Heart left ventricle (tissue), 16 donors: ENCODE data around the gene GRIA1. TPM values are rescaled to one million over a fixed set of nuclear protein-coding genes. Genes with fewer than 3 reads are reported as not detected.

ENCODE experiments used
- ATAC-seq, 4 donors: fragments of 200-7000 bp; cut with Tn5 transposase; one replicate each; pipeline ENCODE4 v1.9.1; 2020 to 2022; ENCODE audit warnings: moderate library complexity in 4 of 4, mild to moderate bottlenecking in 3 of 4, moderate number of reproducible peaks in 1 of 4
- DNase-seq, 5 donors: peaks; one replicate each; pipeline ENCODE4 v3.0.0-alpha.2; 2020
- H3K27ac ChIP-seq, 12 donors: fragments of 200-600 bp; sonication (generic) in 4 of 12; one replicate each; pipeline versions ENCODE4 v1.5.0 to v1.8.0; 2016 to 2022; ENCODE audit warnings: mild to moderate bottlenecking in 2 of 12
- H3K27me3 ChIP-seq, 9 donors: fragments of 200-600 bp; sonication (generic) in 2 of 9; one replicate each; pipeline versions ENCODE4 v1.5.1 to v1.8.0; 2016 to 2022; ENCODE audit warnings: mild to moderate bottlenecking in 3 of 9
- H3K36me3 ChIP-seq, 9 donors: fragments of 200-600 bp; sonication (generic) in 2 of 9; one replicate each; pipeline versions ENCODE4 v1.5.0 to v1.8.0; 2018 to 2022; ENCODE audit warnings: mild to moderate bottlenecking in 2 of 9
- H3K4me1 ChIP-seq, 12 donors: fragments of 200-600 bp; sonication (generic) in 4 of 12; one replicate each; pipeline versions ENCODE4 v1.5.0 to v1.8.0; 2016 to 2022; ENCODE audit warnings: mild to moderate bottlenecking in 3 of 12
- H3K4me3 ChIP-seq, 12 donors: fragments of 200-600 bp; sonication (generic) in 4 of 12; one replicate each; pipeline versions ENCODE4 v1.5.0 to v1.8.0; 2017 to 2022; ENCODE audit warnings: mild to moderate bottlenecking in 9 of 12, moderate library complexity in 4 of 12
- H3K9me3 ChIP-seq, 12 donors: fragments of 200-600 bp; sonication (generic) in 4 of 12; one replicate each; pipeline versions ENCODE4 v1.5.0 to v1.8.0; 2016 to 2022; ENCODE audit warnings: mild to moderate bottlenecking in 1 of 12
- CTCF ChIP-seq, 12 donors: fragments of 200-600 bp; sonication (generic) in 4 of 12; IDR thresholded peaks; one replicate each; pipeline versions ENCODE4 v1.5.0 to v1.8.0; 2018 to 2022; ENCODE audit warnings: antibody characterized with exemption in 12 of 12, mild to moderate bottlenecking in 5 of 12
- POLR2A ChIP-seq, 2 donors: fragments of 450-650 bp; IDR thresholded peaks; one replicate each; pipeline ENCODE4 v1.6.1; 2017; ENCODE audit warnings: antibody characterized with exemption in 2 of 2, mild to moderate bottlenecking in 2 of 2, moderate library complexity in 2 of 2
- WGBS, 4 donors: extraction: QIAGEN DNeasy Blood & Tissue Kit in 2 of 4; methylation state at CpG; one replicate each; pipeline versions ENCODE4 v1.1.5 to v1.1.7; 2013 to 2018; 5-methylcytosine and 5-hydroxymethylcytosine counted together
- intact Hi-C, 10 donors: fragments of 100-400 bp; cut with DNase I; formaldehyde crosslinking; loops; one replicate each; pipeline versions ENCODE4 v1.11.1 to v1.14.2; 2022
- polyA plus RNA-seq, 2 donors: library from polyadenylated mRNA; stranded (reverse); fragments of 200-250 nt; gene quantifications; one replicate each; pipeline ENCODE4 v1.2.3, GENCODE V29; 2013
- total RNA-seq, 9 donors: library from RNA; depleted of rRNA in 2 of 9; stranded (reverse); fragments of >200 nt in 2 of 9; fragmentation: NEBNext Ultra II Directional in 3 of 9; extraction: Animal tissue kit (Norgen Biotek cat#: 25700) in 3 of 9; gene quantifications; one replicate each; pipeline versions ENCODE4 v1.1.0 to v1.2.4, GENCODE V29; 2016 to 2023
- donor health status: ischemic (EF 13 %, LVEDD 7.1; RV severe dilation, severe dysfunction).
- donor health status: healthy with polysubstance abuse.
- donor health status: DM: no; HTN: yes; CAD: no.
- donor health status: DM: no; HTN: no; CAD: no.
- donor health status: ischemic (EF 25% LVEDD 6.9; RV normal size, moderate dysfunction).
- donor health status: ischemic (EF 25% LVEDD 5.7; RV mildly dilated, moderate dysfunction).
- donor health status: healthy.
- donor health status: DM: yes; HTN: yes; CAD: no.
- donor health status: ischemic (EF 35%, LVEDD 5.7; RV mildly dilated, moderate dysfunction).
- donor health status: nonischemic (EF 11% LVEDD 7.7; RV severe dilation, severe dysfunction).
- donor health status: DM: yes; HTN: yes; CAD: no.
- donor health status: PGD.
- donor health status: ischemic (EF 29% LVEDD 5.4; RV normal size, mild dysfunction).
- donor health status: nonischemic (EF 23%, LVEDD 6.1; RV moderate dilation, normal function).

The GRIA1 gene
- total and polyA plus RNA-seq, 11 donors = 0.07 to 1.5 (median 0.37) TPM; not detected in 3

- no peak overlapping the region for H3K27ac ChIP-seq
- no peaks in the 10 kb centered on the region for H3K36me3 ChIP-seq
- H3K4me3 ChIP-seq = no peak overlapping the region
- intact Hi-C loops = no loop called here
- DNase-seq (no peak), ATAC-seq (no peak)
- H3K27me3 ChIP-seq = no peaks in the 10 kb centered on the region
- TF ChIP-seq POLR2A (IDR thresholded peaks at IDR 0.05) (no peak), CTCF (IDR thresholded peaks at IDR 0.05) (no peak)
- H3K4me1 ChIP-seq = no peaks in the 10 kb centered on the region
- H3K9me3 ChIP-seq = no peaks in the 10 kb centered on the region
- WGBS, 4 donors = 41 to 74% (median 64%) methylated on average over 4 of the region's 4 CpGs
These were observed 126.7 kb downstream of the GRIA1 start for GRCh38 chr5:153617190-153617589.

GRCh38 chr5:153618307-153618706 is 127.8 kb downstream of the GRIA1 start:
- Histone ChIP-seq H3K36me3 (no peaks in the 10 kb centered on the region), H3K27ac (no peak overlapping the region), H3K4me1 (no peaks in the 10 kb centered on the region), H3K9me3 (no peaks in the 10 kb centered on the region), H3K4me3 (no peak overlapping the region), H3K27me3 (no peaks in the 10 kb centered on the region)
- no peak for ATAC-seq
- no peak for TF ChIP-seq POLR2A (IDR thresholded peaks at IDR 0.05)
- intact Hi-C loops = no loop called here
- DNase-seq = no peak
- 53 to 77% (median 71%) methylated on average over 2 of the region's 2 CpGs for WGBS, 4 donors

GRCh38 chr5:153618867-153619266 is 128.4 kb downstream of the GRIA1 start:
- H3K4me1 ChIP-seq = no peaks in the 10 kb centered on the region
- no peak overlapping the region for H3K27ac ChIP-seq
- no peaks in the 10 kb centered on the region for H3K9me3 ChIP-seq
- H3K36me3 ChIP-seq = no peaks in the 10 kb centered on the region
- ATAC-seq (no peak), DNase-seq (no peak)
- H3K27me3 ChIP-seq = no peaks in the 10 kb centered on the region
- H3K4me3 ChIP-seq = no peak overlapping the region
- TF ChIP-seq POLR2A (IDR thresholded peaks at IDR 0.05) (no peak), CTCF (IDR thresholded peaks at IDR 0.05) (no peak)
- intact Hi-C loops = no loop called here

GRCh38 chr5:153619771-153620170 is 129.3 kb downstream of the GRIA1 start:
- TF ChIP-seq CTCF (IDR thresholded peaks at IDR 0.05) (no peak), POLR2A (IDR thresholded peaks at IDR 0.05) (no peak)
- H3K36me3 ChIP-seq = no peaks in the 10 kb centered on the region
- no peaks in the 10 kb centered on the region for H3K27me3 ChIP-seq
- intact Hi-C loops = no loop called here
- ATAC-seq = no peak
- WGBS, 4 donors = 61 to 88% (median 78%) methylated on average over 1 of the region's 1 CpG
- no peak overlapping the region for H3K27ac ChIP-seq
- H3K4me3 ChIP-seq = no peak overlapping the region
- DNase-seq = no peak
- no peaks in the 10 kb centered on the region for H3K4me1 ChIP-seq
- no peaks in the 10 kb centered on the region for H3K9me3 ChIP-seq

- Histone ChIP-seq H3K9me3 (no peaks in the 10 kb centered on the region), H3K27ac (no peak overlapping the region), H3K4me1 (peaks cover 0 to 24% (median 8%) of the 10 kb centered on the region in 12 donors), H3K4me3 (no peak overlapping the region), H3K27me3 (no peaks in the 10 kb centered on the region), H3K36me3 (no peaks in the 10 kb centered on the region)
- TF ChIP-seq CTCF (IDR thresholded peaks at IDR 0.05) (no peak), POLR2A (IDR thresholded peaks at IDR 0.05) (no peak)
- intact Hi-C loops = no loop called here
- 61 to 94% (median 83%) methylated on average over 3 of the region's 3 CpGs for WGBS, 4 donors
- DNase-seq (no peak), ATAC-seq (no peak)
These were observed 132.7 kb downstream of the GRIA1 start for GRCh38 chr5:153623124-153623523.
